ENCODE measurements around the gene ADGRB3.

The ADGRB3 gene

DNA sequence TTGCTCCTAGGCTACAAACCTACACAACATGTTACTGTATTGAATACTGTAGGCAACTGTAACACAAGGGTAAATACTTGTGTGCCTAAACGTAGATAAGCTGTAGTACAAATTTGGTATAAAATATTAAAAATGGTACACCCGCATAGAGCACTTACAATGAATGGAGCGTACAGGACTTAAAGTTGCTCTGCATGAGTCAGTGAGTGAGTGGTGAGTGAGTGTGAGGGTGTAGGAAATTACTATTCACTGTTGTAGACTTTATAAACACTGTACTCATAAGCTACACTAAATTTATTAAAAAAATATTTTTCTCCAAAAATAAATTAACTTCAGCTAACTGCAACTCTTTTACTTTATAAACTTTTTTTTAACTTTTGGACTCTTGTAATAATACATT lies 391.6 kb downstream of the ADGRB3 start:
- Histone ChIP-seq H3K9me3 (ENCODE audit: control insufficient read depth in 5 of 5, low read length in 5 of 5) (no peaks in the 10 kb centered on the region), H3K4me1 (ENCODE audit: control insufficient read depth in 5 of 5, insufficient read depth in 5 of 5, low read length in 5 of 5) (no peaks in the 10 kb centered on the region), H3K9ac (ENCODE audit: low read length in 5 of 5) (no peak overlapping the region), H3K27ac (ENCODE audit: low read depth, low read length) (no peak overlapping the region), H3K27me3 (ENCODE audit: control insufficient read depth in 5 of 5, insufficient read depth in 4 of 5, low read length in 5 of 5) (no peaks in the 10 kb centered on the region), H3K4me3 (ENCODE audit: low read depth in 1 of 5, low read length in 5 of 5) (no peak overlapping the region), H3K36me3 (ENCODE audit: control insufficient read depth in 5 of 5, insufficient read depth in 5 of 5, low read length in 5 of 5) (no peaks in the 10 kb centered on the region)

GRCh38 chr6:69027861-69028260 lies 392.8 kb downstream of the ADGRB3 start:
- H3K36me3 ChIP-seq (ENCODE audit: control insufficient read depth in 5 of 5, insufficient read depth in 5 of 5, low read length in 5 of 5) = no peaks in the 10 kb centered on the region
- no peaks in the 10 kb centered on the region for H3K4me1 ChIP-seq (ENCODE audit: control insufficient read depth in 5 of 5, insufficient read depth in 5 of 5, low read length in 5 of 5)
- no peak overlapping the region for H3K27ac ChIP-seq (ENCODE audit: low read depth, low read length)
- H3K9ac ChIP-seq (ENCODE audit: low read length in 5 of 5) = no peak overlapping the region
- H3K9me3 ChIP-seq (ENCODE audit: control insufficient read depth in 5 of 5, low read length in 5 of 5) = no peaks in the 10 kb centered on the region
- no peaks in the 10 kb centered on the region for H3K27me3 ChIP-seq (ENCODE audit: control insufficient read depth in 5 of 5, insufficient read depth in 4 of 5, low read length in 5 of 5)
- H3K4me3 ChIP-seq (ENCODE audit: low read depth in 1 of 5, low read length in 5 of 5) = no peak overlapping the region

GRCh38 chr6:69038841-69039240 lies 403.8 kb downstream of the ADGRB3 start:
- H3K36me3 ChIP-seq (ENCODE audit: control insufficient read depth in 5 of 5, insufficient read depth in 5 of 5, low read length in 5 of 5) = no peaks in the 10 kb centered on the region
- H3K9me3 ChIP-seq (ENCODE audit: control insufficient read depth in 5 of 5, low read length in 5 of 5) = no peaks in the 10 kb centered on the region
- H3K9ac ChIP-seq (ENCODE audit: low read length in 5 of 5) = no peak overlapping the region
- no peaks in the 10 kb centered on the region for H3K27me3 ChIP-seq (ENCODE audit: control insufficient read depth in 5 of 5, insufficient read depth in 4 of 5, low read length in 5 of 5)
- H3K4me3 ChIP-seq (ENCODE audit: low read depth in 1 of 5, low read length in 5 of 5) = no peak overlapping the region
- H3K27ac ChIP-seq (ENCODE audit: low read depth, low read length) = no peak overlapping the region
- H3K4me1 ChIP-seq (ENCODE audit: control insufficient read depth in 5 of 5, insufficient read depth in 5 of 5, low read length in 5 of 5) = no peaks in the 10 kb centered on the region

DNA sequence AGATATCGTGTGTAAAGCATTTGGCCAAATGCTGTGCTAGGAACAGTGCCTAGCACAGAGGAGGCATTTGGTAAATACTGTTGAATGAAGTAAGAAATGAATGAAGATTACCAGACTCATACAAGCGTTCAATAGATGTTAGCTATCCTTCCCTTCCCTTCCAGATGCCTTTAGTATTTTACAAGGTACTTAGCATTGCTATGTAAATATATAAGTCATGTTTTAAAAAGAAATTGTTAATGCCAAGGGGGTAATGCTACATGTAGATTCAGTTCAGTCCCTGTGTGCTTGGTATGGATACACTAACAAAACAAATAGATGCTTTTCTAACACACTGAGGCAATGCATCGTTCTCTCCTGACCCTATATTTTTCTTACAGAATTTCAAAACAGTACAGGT lies 407.2 kb downstream of the ADGRB3 start:
- Histone ChIP-seq H3K27ac (ENCODE audit: low read depth, low read length) (no peak overlapping the region), H3K36me3 (ENCODE audit: control insufficient read depth in 5 of 5, insufficient read depth in 5 of 5, low read length in 5 of 5) (no peaks in the 10 kb centered on the region), H3K27me3 (ENCODE audit: control insufficient read depth in 5 of 5, insufficient read depth in 4 of 5, low read length in 5 of 5) (no peaks in the 10 kb centered on the region), H3K4me1 (ENCODE audit: control insufficient read depth in 5 of 5, insufficient read depth in 5 of 5, low read length in 5 of 5) (no peaks in the 10 kb centered on the region), H3K9me3 (ENCODE audit: control insufficient read depth in 5 of 5, low read length in 5 of 5) (no peaks in the 10 kb centered on the region), H3K4me3 (ENCODE audit: low read depth in 1 of 5, low read length in 5 of 5) (no peak overlapping the region), H3K9ac (ENCODE audit: low read length in 5 of 5) (no peak overlapping the region)

- Histone ChIP-seq H3K9me3 (ENCODE audit: control insufficient read depth in 5 of 5, low read length in 5 of 5) (no peaks in the 10 kb centered on the region), H3K36me3 (ENCODE audit: control insufficient read depth in 5 of 5, insufficient read depth in 5 of 5, low read length in 5 of 5) (no peaks in the 10 kb centered on the region), H3K9ac (ENCODE audit: low read length in 5 of 5) (no peak overlapping the region), H3K27ac (ENCODE audit: low read depth, low read length) (no peak overlapping the region), H3K4me1 (ENCODE audit: control insufficient read depth in 5 of 5, insufficient read depth in 5 of 5, low read length in 5 of 5) (no peaks in the 10 kb centered on the region), H3K4me3 (ENCODE audit: low read depth in 1 of 5, low read length in 5 of 5) (no peak overlapping the region), H3K27me3 (ENCODE audit: control insufficient read depth in 5 of 5, insufficient read depth in 4 of 5, low read length in 5 of 5) (no peaks in the 10 kb centered on the region)
Observed at GRCh38 chr6:69044534-69044933, 409.5 kb downstream of the ADGRB3 start.

DNA sequence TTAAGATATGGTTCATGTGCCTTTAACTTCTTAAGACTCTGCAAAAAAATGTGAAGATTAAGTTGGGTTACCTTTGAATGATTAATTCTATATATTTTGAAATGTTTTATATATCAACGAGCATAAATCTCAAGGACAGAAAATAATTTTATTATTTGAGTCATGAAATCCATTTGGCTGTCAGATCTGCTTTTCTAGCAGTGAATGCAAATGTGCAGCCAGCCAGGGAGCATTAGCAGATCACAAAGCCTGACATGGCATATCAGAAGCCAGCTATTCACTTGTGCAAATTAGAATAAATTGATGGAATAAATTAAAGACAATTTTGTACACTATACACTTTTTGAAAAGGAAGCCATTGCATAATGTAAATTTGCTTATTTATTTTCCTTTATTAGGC lies 424.3 kb downstream of the ADGRB3 start:
- Histone ChIP-seq H3K9ac (ENCODE audit: low read length in 5 of 5) (no peak overlapping the region), H3K36me3 (ENCODE audit: control insufficient read depth in 5 of 5, insufficient read depth in 5 of 5, low read length in 5 of 5) (no peaks in the 10 kb centered on the region), H3K4me1 (ENCODE audit: control insufficient read depth in 5 of 5, insufficient read depth in 5 of 5, low read length in 5 of 5) (no peaks in the 10 kb centered on the region), H3K9me3 (ENCODE audit: control insufficient read depth in 5 of 5, low read length in 5 of 5) (no peaks in the 10 kb centered on the region), H3K27me3 (ENCODE audit: control insufficient read depth in 5 of 5, insufficient read depth in 4 of 5, low read length in 5 of 5) (no peaks in the 10 kb centered on the region), H3K4me3 (ENCODE audit: low read depth in 1 of 5, low read length in 5 of 5) (no peak overlapping the region), H3K27ac (ENCODE audit: low read depth, low read length) (no peak overlapping the region)

- Histone ChIP-seq H3K27ac (ENCODE audit: low read depth, low read length) (no peak overlapping the region), H3K9me3 (ENCODE audit: control insufficient read depth in 5 of 5, low read length in 5 of 5) (no peaks in the 10 kb centered on the region), H3K27me3 (ENCODE audit: control insufficient read depth in 5 of 5, insufficient read depth in 4 of 5, low read length in 5 of 5) (no peaks in the 10 kb centered on the region), H3K4me1 (ENCODE audit: control insufficient read depth in 5 of 5, insufficient read depth in 5 of 5, low read length in 5 of 5) (no peaks in the 10 kb centered on the region), H3K9ac (ENCODE audit: low read length in 5 of 5) (no peak overlapping the region), H3K4me3 (ENCODE audit: low read depth in 1 of 5, low read length in 5 of 5) (no peak overlapping the region), H3K36me3 (ENCODE audit: control insufficient read depth in 5 of 5, insufficient read depth in 5 of 5, low read length in 5 of 5) (no peaks in the 10 kb centered on the region)
Observed at GRCh38 chr6:69061066-69061465, 426.0 kb downstream of the ADGRB3 start.

DNA sequence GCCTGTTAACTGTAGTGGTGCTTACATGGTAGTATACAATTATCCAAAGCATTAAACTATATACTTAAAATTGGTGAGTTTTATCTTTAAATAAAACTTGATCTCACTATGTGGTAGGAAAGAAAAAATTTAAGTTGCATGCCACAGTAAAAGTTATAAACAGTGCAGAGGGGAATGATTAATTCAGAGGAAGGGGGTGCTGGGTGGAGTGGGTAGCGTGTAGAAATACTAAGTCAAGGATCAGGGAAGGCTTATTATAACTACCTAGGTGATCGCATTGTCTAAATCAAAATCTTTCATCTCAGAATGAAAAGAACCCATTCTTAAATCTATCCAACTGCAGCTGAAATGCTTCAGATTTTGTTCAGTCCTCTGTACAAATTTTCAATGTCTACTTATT lies 428.3 kb downstream of the ADGRB3 start:
- Histone ChIP-seq H3K27me3 (ENCODE audit: control insufficient read depth in 5 of 5, insufficient read depth in 4 of 5, low read length in 5 of 5) (no peaks in the 10 kb centered on the region), H3K4me3 (ENCODE audit: low read depth in 1 of 5, low read length in 5 of 5) (no peak overlapping the region), H3K9ac (ENCODE audit: low read length in 5 of 5) (no peak overlapping the region), H3K4me1 (ENCODE audit: control insufficient read depth in 5 of 5, insufficient read depth in 5 of 5, low read length in 5 of 5) (no peaks in the 10 kb centered on the region), H3K27ac (ENCODE audit: low read depth, low read length) (no peak overlapping the region), H3K9me3 (ENCODE audit: control insufficient read depth in 5 of 5, low read length in 5 of 5) (no peaks in the 10 kb centered on the region), H3K36me3 (ENCODE audit: control insufficient read depth in 5 of 5, insufficient read depth in 5 of 5, low read length in 5 of 5) (no peaks in the 10 kb centered on the region)

DNA sequence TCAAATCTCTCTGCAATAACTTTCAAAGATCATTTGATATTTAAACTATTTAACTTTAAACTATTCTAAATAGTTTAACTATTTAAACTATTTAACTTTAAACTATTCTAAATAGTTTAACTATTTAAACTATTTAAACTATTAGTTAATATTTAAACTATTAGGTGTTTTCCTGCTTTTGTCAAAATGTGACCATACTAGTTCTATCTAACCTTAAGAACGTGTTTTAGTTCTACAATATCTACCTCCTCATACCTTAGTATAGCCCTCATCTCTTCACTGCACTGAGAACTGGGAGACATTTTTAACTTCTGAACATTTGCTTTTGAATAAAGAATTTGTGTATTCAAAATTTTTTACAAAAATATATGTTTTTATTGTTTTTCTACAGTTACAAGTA lies 429.1 kb downstream of the ADGRB3 start:
- Histone ChIP-seq H3K4me1 (ENCODE audit: control insufficient read depth in 5 of 5, insufficient read depth in 5 of 5, low read length in 5 of 5) (no peaks in the 10 kb centered on the region), H3K4me3 (ENCODE audit: low read depth in 1 of 5, low read length in 5 of 5) (no peak overlapping the region), H3K27ac (ENCODE audit: low read depth, low read length) (no peak overlapping the region), H3K9ac (ENCODE audit: low read length in 5 of 5) (no peak overlapping the region), H3K27me3 (ENCODE audit: control insufficient read depth in 5 of 5, insufficient read depth in 4 of 5, low read length in 5 of 5) (no peaks in the 10 kb centered on the region), H3K36me3 (ENCODE audit: control insufficient read depth in 5 of 5, insufficient read depth in 5 of 5, low read length in 5 of 5) (no peaks in the 10 kb centered on the region), H3K9me3 (ENCODE audit: control insufficient read depth in 5 of 5, low read length in 5 of 5) (no peaks in the 10 kb centered on the region)

DNA sequence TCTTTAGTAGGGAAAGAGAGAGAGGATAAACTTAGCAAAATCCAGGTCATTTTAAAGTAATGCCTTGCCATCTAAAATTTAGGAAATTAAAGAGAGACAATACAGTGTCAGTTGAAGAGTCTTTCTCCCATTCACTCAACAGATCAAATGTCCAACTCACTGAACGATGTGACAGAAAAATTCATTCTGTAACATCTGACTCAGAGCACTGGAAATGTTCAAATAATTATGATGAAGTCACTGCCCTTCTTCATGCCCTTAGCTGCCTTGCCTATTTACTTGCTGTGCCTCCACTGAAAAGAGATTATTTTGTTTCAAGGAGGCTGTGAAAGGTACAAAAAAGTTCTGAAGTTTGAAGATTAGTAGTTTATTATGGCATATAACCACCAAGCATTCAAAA lies 434.8 kb downstream of the ADGRB3 start:
- no peaks in the 10 kb centered on the region for H3K27me3 ChIP-seq (ENCODE audit: control insufficient read depth in 5 of 5, insufficient read depth in 4 of 5, low read length in 5 of 5)
- H3K9me3 ChIP-seq (ENCODE audit: control insufficient read depth in 5 of 5, low read length in 5 of 5) = no peaks in the 10 kb centered on the region
- H3K36me3 ChIP-seq (ENCODE audit: control insufficient read depth in 5 of 5, insufficient read depth in 5 of 5, low read length in 5 of 5) = no peaks in the 10 kb centered on the region
- H3K27ac ChIP-seq (ENCODE audit: low read depth, low read length) = no peak overlapping the region
- H3K4me3 ChIP-seq (ENCODE audit: low read depth in 1 of 5, low read length in 5 of 5) = no peak overlapping the region
- no peak overlapping the region for H3K9ac ChIP-seq (ENCODE audit: low read length in 5 of 5)
- H3K4me1 ChIP-seq (ENCODE audit: control insufficient read depth in 5 of 5, insufficient read depth in 5 of 5, low read length in 5 of 5) = no peaks in the 10 kb centered on the region

- Histone ChIP-seq H3K27ac (ENCODE audit: low read depth, low read length) (no peak overlapping the region), H3K4me3 (ENCODE audit: low read depth in 1 of 5, low read length in 5 of 5) (no peak overlapping the region), H3K4me1 (ENCODE audit: control insufficient read depth in 5 of 5, insufficient read depth in 5 of 5, low read length in 5 of 5) (no peaks in the 10 kb centered on the region), H3K27me3 (ENCODE audit: control insufficient read depth in 5 of 5, insufficient read depth in 4 of 5, low read length in 5 of 5) (no peaks in the 10 kb centered on the region), H3K36me3 (ENCODE audit: control insufficient read depth in 5 of 5, insufficient read depth in 5 of 5, low read length in 5 of 5) (no peaks in the 10 kb centered on the region), H3K9ac (ENCODE audit: low read length in 5 of 5) (no peak overlapping the region), H3K9me3 (ENCODE audit: control insufficient read depth in 5 of 5, low read length in 5 of 5) (no peaks in the 10 kb centered on the region)
Observed at GRCh38 chr6:69072796-69073195, 437.7 kb downstream of the ADGRB3 start.

Data from subcutaneous abdominal adipose tissue (tissue), 5 donors.